BJ (cell line): Measurements from ENCODE around the gene FNDC3B. TPM values are rescaled to one million over a fixed set of nuclear protein-coding genes. Genes with fewer than 3 reads are reported as not detected.

ENCODE experiments used
- CTCF ChIA-PET: fragments of 350-600 bp; formaldehyde crosslinking; extraction: SDS; loops from one replicate; lab custom pipeline; 2021; ENCODE audit warnings: antibody characterized with exemption, inconsistent platforms; lab: Yijun Ruan, JAX
- POLR2A ChIA-PET: fragments of 300-600 bp; sonication (Branson Sonifier 250); formaldehyde crosslinking; extraction: SDS; loops from one replicate; lab custom pipeline; 2021; ENCODE audit warnings: antibody characterized with exemption; lab: Charles Lee
- DNase-seq: peaks from one replicate; pipeline ENCODE4 v3.0.0-alpha.2; 2011; ENCODE audit warnings: low read depth
- H3K27me3 ChIP-seq: 2 replicates; pipeline ENCODE4 v1.6.0; 2011; ENCODE audit warnings: low read length; ENCODE audit not compliant: control insufficient read depth, insufficient read depth
- H3K36me3 ChIP-seq: 2 replicates; pipeline ENCODE4 v1.5.1; 2011; ENCODE audit warnings: low read length; ENCODE audit not compliant: control insufficient read depth, insufficient read depth
- H3K4me3 ChIP-seq: 2 replicates; pipeline ENCODE4 v1.5.1; 2011; ENCODE audit warnings: low read depth, mild to moderate bottlenecking, control low read depth, low read length
- polyA plus RNA-seq: library from polyadenylated mRNA; depleted of rRNA; stranded (reverse); fragments of >200 nt; gene quantifications from 2 replicates; pipeline ENCODE4 v1.2.3, GENCODE V29; 2011
- TF ChIP-seq, protein P1 (sequence below): IDR thresholded peaks from 2 replicates; pipeline ENCODE4 v1.5.1; 2011; ENCODE audit warnings: low read depth, mild to moderate bottlenecking, control low read depth, inconsistent platforms, low read length, moderate library complexity; ENCODE audit not compliant: insufficient read depth

Gene FNDC3B
- polyA plus RNA-seq, 1 experiment: 28.6 TPM

DNA sequence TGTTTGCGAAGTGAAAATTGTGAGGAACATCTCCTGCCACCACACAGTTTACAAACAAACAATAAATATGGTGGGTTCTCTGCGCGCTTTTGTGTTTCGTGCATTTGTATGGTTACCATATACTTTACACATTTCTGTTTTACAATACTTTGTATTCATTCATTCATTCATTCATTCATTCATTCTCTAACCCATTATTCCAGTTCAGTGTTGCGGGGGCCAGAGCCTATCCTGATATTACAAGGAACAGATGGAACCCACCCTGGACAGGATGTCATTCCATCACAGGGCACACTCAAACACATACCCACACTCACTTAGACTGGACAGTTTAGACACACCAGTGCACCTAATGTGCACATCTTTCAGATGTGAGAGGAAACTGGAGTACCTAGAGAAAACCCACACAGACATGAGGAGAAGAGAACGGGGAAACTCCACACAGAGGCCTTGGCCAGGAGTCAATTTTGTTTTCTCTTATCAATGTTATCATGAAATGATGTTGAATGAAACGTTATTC lies 160.5 kb downstream of the FNDC3B start:
- ChIA-PET CTCF (no interaction called here), POLR2A (no interaction called here)
- Histone ChIP-seq H3K4me3 (no peak overlapping the region), H3K27me3 (no peaks in the 10 kb centered on the region), H3K36me3 (no peaks in the 10 kb centered on the region; the same call in 1 of the 2 replicates)
- TF ChIP-seq, protein P1, sequence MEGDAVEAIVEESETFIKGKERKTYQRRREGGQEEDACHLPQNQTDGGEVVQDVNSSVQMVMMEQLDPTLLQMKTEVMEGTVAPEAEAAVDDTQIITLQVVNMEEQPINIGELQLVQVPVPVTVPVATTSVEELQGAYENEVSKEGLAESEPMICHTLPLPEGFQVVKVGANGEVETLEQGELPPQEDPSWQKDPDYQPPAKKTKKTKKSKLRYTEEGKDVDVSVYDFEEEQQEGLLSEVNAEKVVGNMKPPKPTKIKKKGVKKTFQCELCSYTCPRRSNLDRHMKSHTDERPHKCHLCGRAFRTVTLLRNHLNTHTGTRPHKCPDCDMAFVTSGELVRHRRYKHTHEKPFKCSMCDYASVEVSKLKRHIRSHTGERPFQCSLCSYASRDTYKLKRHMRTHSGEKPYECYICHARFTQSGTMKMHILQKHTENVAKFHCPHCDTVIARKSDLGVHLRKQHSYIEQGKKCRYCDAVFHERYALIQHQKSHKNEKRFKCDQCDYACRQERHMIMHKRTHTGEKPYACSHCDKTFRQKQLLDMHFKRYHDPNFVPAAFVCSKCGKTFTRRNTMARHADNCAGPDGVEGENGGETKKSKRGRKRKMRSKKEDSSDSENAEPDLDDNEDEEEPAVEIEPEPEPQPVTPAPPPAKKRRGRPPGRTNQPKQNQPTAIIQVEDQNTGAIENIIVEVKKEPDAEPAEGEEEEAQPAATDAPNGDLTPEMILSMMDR: no peak
- DNase-seq: no peak

DNA sequence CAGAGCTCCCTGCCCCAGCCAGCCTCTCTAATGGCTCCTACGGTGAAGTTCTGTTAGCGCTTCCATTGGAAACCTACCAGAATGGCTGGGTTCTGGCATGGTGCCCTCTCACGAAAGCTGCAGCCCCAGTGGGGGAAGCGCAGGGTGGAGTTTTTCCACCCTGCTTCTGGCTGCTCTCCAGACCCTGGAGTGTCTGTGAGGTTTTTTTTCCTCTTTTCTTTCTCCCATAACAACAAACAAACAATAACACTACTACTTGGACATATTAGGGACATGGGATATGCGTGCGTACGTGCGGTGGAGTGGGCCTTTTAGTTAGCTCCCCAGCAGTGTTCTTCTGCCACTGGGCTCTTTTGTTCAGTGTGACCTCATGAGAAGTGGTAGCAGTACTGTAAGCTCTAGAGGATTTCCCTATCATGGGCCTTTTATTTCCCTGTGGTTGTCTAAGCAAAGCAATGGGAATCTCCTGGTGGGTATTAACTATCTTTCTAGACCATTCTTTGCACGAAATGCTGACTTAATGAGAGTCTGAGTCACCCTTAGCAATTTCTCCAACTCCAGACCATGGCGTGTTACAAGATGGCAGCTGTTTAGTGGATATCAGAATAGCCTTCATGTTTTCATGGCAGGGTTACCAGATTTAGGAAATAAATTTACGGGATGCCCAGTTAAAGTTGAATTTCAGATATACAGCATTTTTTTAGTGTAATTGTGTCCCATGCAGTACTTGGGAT lies 161.9 kb downstream of the FNDC3B start:
- Histone ChIP-seq H3K36me3 (no peaks in the 10 kb centered on the region; the same call in 1 of the 2 replicates), H3K27me3 (no peaks in the 10 kb centered on the region), H3K4me3 (no peak overlapping the region)
- DNase-seq: peak; percentile 69
- POLR2A ChIA-PET: no interaction called here
- TF ChIP-seq, protein P1: no peak
- CTCF ChIA-PET: interaction anchor here (0.7 kb wide), 1 partner anchor 157 kb away, joined by 3 read pairs; no protein-coding TSS in a partner anchor

DNA sequence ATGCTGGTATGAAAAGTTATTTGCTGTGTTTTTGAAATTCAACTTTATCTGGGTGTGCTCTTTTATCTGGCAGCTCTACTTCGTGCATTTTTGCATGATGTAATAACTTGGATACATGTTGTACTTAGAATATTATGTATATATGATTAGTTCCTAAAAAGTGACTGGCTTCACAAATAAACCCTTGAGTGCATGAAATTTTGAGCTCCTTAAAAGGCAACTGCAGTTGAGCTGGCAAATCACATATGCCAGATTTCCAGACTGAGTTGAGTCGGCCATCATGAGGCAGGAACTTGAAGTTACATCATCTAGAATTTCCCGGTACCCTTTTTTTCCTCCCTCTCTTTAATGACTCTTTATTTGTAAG lies 162.5 kb downstream of the FNDC3B start:
- POLR2A ChIA-PET: no interaction called here
- TF ChIP-seq, protein P1: 0 out of 2 replicates have a peak, but pooled peaks have one; percentile 5

DNA sequence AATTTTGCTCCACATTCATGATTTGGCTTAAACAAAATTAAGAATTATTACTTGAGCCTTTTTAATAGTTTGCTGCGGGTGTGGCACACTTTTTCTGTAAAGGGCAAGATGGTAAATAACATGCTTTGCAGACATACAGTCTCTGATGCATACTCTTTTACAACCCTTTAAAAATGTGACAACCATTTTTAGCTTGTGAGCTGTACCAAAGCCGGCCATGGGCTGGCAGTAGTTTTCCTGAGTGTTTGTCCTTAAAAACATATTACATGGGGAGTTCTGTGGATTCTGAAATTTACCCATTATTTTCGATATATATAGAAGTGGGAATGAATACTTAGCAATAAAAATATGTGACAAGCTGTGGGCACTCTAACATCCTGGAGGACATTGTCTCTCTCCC lies 163.4 kb downstream of the FNDC3B start:
- H3K36me3 ChIP-seq: no peaks in the 10 kb centered on the region
- H3K27me3 ChIP-seq: no peaks in the 10 kb centered on the region
- TF ChIP-seq, protein P1: no peak; the same call in 1 of the 2 replicates
- H3K4me3 ChIP-seq: no peak overlapping the region
- CTCF ChIA-PET: no interaction called here
- no peak for DNase-seq
- POLR2A ChIA-PET: no interaction called here

More for the DNA sequence above, 162.5 kb downstream of the FNDC3B start:
- CTCF ChIA-PET: interaction anchor here (0.7 kb wide), 1 partner anchor 157 kb away, joined by 3 read pairs; no protein-coding TSS in a partner anchor
- H3K36me3 ChIP-seq: no peaks in the 10 kb centered on the region; the same call in 1 of the 2 replicates
- no peak for DNase-seq
- no peaks in the 10 kb centered on the region for H3K27me3 ChIP-seq
- H3K4me3 ChIP-seq: no peak overlapping the region

DNA sequence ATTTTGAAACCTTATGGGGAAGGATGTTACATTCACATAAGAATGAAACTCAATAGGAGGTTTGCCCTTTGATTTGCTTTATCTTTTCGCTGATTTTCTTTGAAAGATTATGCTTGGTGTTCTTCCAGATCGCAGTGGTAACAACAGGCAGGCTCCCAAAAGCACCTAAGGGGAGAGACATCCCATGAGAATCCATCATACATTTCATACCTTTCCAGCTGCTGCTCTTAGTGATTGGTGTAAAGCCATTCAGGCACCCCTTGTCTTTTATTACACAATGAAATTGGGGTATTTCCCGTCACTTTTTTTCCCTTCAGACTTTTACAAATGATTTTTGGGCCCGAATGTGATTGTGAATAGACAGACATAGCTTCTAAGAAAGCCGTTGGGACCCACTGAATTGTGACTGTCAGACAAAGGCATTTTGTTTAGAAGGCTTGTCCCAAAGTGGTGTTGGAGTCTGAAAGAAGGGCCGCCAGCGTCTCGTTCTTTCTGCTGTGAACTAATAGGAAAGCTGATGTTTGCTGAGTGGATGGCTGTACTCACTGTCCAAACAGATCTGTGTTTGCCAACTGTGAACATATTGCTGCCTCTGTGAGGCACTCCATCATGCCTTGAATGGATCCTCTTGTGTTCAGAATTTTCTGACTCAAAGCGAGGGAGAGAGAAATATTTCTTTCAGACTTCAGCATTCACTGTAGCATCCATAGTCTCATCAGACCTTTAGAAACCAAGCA lies 164.3 kb downstream of the FNDC3B start:
- Histone ChIP-seq H3K27me3 (no peaks in the 10 kb centered on the region), H3K4me3 (no peak overlapping the region), H3K36me3 (peaks cover under 1% of the 10 kb centered on the region)
- ChIA-PET CTCF (no interaction called here), POLR2A (no interaction called here)
- TF ChIP-seq, protein P1: no peak
- DNase-seq: no peak
